K562 (cell line): ENCODE measurements around the gene MYH15.

Experiments
- ARID4B ChIP-seq: sonication (generic); formaldehyde crosslinking; IDR thresholded peaks from 2 replicates; pipeline ENCODE4 v1.8.0; 2022; ENCODE audit warnings: mild to moderate bottlenecking, missing genetic modification reagents
- E2F6 ChIP-seq, 2 experiments: IDR thresholded peaks; 2 replicates each; pipeline ENCODE4 v1.6.1; 2011; ENCODE audit warnings: borderline replicate concordance in 1 of 2, control low read depth in 1 of 2, low read depth in 1 of 2, low read length in 1 of 2, mild to moderate bottlenecking in 1 of 2, mixed read lengths in 1 of 2, moderate library complexity in 1 of 2; ENCODE audit not compliant: insufficient read depth in 1 of 2, insufficient read length in 1 of 2, poor library complexity in 1 of 2, severe bottlenecking in 1 of 2; ENCODE audit errors: extremely low read depth in 1 of 2
- EZH2 ChIP-seq: IDR thresholded peaks from 2 replicates; pipeline ENCODE4 v1.6.1; 2012; ENCODE audit warnings: low read depth, mild to moderate bottlenecking, inconsistent platforms, low read length, borderline replicate concordance
- HDAC2 ChIP-seq: fragments of 450-650 bp; IDR thresholded peaks from 2 replicates; pipeline ENCODE4 v1.6.1; 2016; ENCODE audit warnings: mild to moderate bottlenecking
- NFIC ChIP-seq: fragments of 450-650 bp; IDR thresholded peaks from 2 replicates; pipeline ENCODE4 v1.6.1; 2017; ENCODE audit warnings: mild to moderate bottlenecking, inconsistent platforms
- NR1H2 ChIP-seq: sonication (generic); formaldehyde crosslinking; IDR thresholded peaks from 2 replicates; pipeline ENCODE4 v1.4.0; 2020; ENCODE audit warnings: mild to moderate bottlenecking, missing genetic modification reagents
- PTRF ChIP-seq: fragments of 450-650 bp; IDR thresholded peaks from 2 replicates; pipeline ENCODE4 v1.6.1; 2016; ENCODE audit warnings: mild to moderate bottlenecking, missing genetic modification characterization, missing compliant biosample characterization
- TAF1 ChIP-seq: IDR thresholded peaks from 2 replicates; pipeline ENCODE4 v1.6.1; 2011; ENCODE audit warnings: mild to moderate bottlenecking, low read length, moderate library complexity; ENCODE audit not compliant: insufficient read depth, control insufficient read depth, severe bottlenecking; ENCODE audit errors: extremely low read depth
- YBX1 ChIP-seq: fragments of 450-650 bp; IDR thresholded peaks from 2 replicates; pipeline ENCODE4 v1.7.1; 2016; ENCODE audit warnings: mild to moderate bottlenecking
- ZBTB11 ChIP-seq, 3 experiments: fragments of 200-800 bp in 1 of 3; fragments of 250-450 bp in 1 of 3; fragments of 450-650 bp in 1 of 3; sonication (Bioruptor Pico) in 1 of 3; sonication (Bioruptor generic) in 1 of 3; formaldehyde crosslinking in 1 of 3; IDR thresholded peaks; 2 replicates each; pipeline versions ENCODE4 v1.6.1 to v1.8.0; 2016 to 2022; ENCODE audit warnings: mild to moderate bottlenecking in 2 of 3, missing genetic modification characterization in 2 of 3, missing compliant biosample characterization in 1 of 3, moderate library complexity in 1 of 3
- TF ChIP-seq, protein P1 (sequence below): sonication (generic); formaldehyde crosslinking; IDR thresholded peaks from 2 replicates; pipeline ENCODE4 v1.8.0; 2022; ENCODE audit warnings: mild to moderate bottlenecking, missing genetic modification reagents
- TF ChIP-seq, protein P2 (sequence below): fragments of 450-650 bp; IDR thresholded peaks from 2 replicates; pipeline ENCODE4 v1.6.1; 2016; ENCODE audit warnings: mild to moderate bottlenecking
- TF ChIP-seq, protein P3 (sequence below): sonication (generic); formaldehyde crosslinking; IDR thresholded peaks from 2 replicates; pipeline ENCODE4 v1.5.0; 2020; ENCODE audit warnings: missing genetic modification reagents

GRCh38 chr3:108518895-108519294 is 8.5 kb upstream of the MYH15 start:
- TF ChIP-seq TAF1 (no peak), EZH2 (no peak), NFIC (no peak), ARID4B (CRISPR knock-in tag) (no peak), ZBTB11 (CRISPR knock-in tag; IDR thresholded peaks at IDR 0.05) (no peak), E2F6 (IDR thresholded peaks at IDR 0.05; ENCODE audit: borderline replicate concordance in 1 of 2, extremely low read depth in 1 of 2, insufficient read depth in 1 of 2, insufficient read length in 1 of 2, low read depth in 1 of 2, low read length in 1 of 2, poor library complexity in 1 of 2, severe bottlenecking in 1 of 2) (no peak), YBX1 (no peak), PTRF (tag) (no peak), HDAC2 (no peak), NR1H2 (CRISPR knock-in tag) (no peak)
- TF ChIP-seq, protein P1, sequence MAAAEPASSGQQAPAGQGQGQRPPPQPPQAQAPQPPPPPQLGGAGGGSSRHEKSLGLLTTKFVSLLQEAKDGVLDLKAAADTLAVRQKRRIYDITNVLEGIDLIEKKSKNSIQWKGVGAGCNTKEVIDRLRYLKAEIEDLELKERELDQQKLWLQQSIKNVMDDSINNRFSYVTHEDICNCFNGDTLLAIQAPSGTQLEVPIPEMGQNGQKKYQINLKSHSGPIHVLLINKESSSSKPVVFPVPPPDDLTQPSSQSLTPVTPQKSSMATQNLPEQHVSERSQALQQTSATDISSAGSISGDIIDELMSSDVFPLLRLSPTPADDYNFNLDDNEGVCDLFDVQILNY (CRISPR knock-in tag): no peak
- TF ChIP-seq, protein P2, sequence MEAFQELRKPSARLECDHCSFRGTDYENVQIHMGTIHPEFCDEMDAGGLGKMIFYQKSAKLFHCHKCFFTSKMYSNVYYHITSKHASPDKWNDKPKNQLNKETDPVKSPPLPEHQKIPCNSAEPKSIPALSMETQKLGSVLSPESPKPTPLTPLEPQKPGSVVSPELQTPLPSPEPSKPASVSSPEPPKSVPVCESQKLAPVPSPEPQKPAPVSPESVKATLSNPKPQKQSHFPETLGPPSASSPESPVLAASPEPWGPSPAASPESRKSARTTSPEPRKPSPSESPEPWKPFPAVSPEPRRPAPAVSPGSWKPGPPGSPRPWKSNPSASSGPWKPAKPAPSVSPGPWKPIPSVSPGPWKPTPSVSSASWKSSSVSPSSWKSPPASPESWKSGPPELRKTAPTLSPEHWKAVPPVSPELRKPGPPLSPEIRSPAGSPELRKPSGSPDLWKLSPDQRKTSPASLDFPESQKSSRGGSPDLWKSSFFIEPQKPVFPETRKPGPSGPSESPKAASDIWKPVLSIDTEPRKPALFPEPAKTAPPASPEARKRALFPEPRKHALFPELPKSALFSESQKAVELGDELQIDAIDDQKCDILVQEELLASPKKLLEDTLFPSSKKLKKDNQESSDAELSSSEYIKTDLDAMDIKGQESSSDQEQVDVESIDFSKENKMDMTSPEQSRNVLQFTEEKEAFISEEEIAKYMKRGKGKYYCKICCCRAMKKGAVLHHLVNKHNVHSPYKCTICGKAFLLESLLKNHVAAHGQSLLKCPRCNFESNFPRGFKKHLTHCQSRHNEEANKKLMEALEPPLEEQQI: no peak
- TF ChIP-seq, protein P3, sequence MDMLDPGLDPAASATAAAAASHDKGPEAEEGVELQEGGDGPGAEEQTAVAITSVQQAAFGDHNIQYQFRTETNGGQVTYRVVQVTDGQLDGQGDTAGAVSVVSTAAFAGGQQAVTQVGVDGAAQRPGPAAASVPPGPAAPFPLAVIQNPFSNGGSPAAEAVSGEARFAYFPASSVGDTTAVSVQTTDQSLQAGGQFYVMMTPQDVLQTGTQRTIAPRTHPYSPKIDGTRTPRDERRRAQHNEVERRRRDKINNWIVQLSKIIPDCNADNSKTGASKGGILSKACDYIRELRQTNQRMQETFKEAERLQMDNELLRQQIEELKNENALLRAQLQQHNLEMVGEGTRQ: no peak
